Neural cell (in vitro differentiated cells): ENCODE data around the gene HTR7.

Experiments used
- MXI1 ChIP-seq: fragments of 450-650 bp; conservative IDR thresholded peaks from 2 replicates; pipeline ENCODE4 v1.6.1; 2014; ENCODE audit warnings: antibody characterized with exemption, mild to moderate bottlenecking; ENCODE audit not compliant: poor library complexity, severe bottlenecking
- POLR2AphosphoS5 ChIP-seq: IDR thresholded peaks from 2 replicates; pipeline ENCODE4 v1.6.1; 2012
- RAD21 ChIP-seq: fragments of 450-650 bp; conservative IDR thresholded peaks from 2 replicates; pipeline ENCODE4 v1.6.1; 2014; ENCODE audit warnings: antibody characterized with exemption, mild to moderate bottlenecking, moderate library complexity
- TF ChIP-seq, protein P1 (sequence below): fragments of 450-650 bp; IDR thresholded peaks from 2 replicates; pipeline ENCODE4 v1.5.1; 2014; ENCODE audit warnings: antibody characterized with exemption, mild to moderate bottlenecking, moderate library complexity; ENCODE audit not compliant: poor library complexity, severe bottlenecking

DNA sequence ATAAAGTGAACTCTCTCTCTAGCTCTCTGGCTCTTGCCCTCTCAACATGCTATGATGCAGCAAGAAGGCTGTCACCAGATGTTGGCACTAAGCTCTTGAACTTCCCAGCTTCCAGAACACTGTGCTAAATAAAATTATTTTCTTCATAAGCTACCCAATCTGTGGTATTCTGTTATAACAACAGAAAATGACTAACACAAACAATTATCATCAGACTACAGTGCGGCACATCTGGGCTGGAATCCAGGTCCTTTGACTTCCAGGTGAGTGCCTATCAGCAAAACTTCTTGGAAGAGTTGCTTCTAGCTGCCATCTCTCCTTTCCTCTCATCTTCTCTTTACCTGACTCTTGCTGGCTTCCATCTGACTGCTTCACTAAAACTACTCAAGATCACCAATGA lies 20.4 kb downstream of the HTR7 start:
- TF ChIP-seq, protein P1, sequence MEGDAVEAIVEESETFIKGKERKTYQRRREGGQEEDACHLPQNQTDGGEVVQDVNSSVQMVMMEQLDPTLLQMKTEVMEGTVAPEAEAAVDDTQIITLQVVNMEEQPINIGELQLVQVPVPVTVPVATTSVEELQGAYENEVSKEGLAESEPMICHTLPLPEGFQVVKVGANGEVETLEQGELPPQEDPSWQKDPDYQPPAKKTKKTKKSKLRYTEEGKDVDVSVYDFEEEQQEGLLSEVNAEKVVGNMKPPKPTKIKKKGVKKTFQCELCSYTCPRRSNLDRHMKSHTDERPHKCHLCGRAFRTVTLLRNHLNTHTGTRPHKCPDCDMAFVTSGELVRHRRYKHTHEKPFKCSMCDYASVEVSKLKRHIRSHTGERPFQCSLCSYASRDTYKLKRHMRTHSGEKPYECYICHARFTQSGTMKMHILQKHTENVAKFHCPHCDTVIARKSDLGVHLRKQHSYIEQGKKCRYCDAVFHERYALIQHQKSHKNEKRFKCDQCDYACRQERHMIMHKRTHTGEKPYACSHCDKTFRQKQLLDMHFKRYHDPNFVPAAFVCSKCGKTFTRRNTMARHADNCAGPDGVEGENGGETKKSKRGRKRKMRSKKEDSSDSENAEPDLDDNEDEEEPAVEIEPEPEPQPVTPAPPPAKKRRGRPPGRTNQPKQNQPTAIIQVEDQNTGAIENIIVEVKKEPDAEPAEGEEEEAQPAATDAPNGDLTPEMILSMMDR = no peak
- TF ChIP-seq MXI1 = no peak
- no peak for TF ChIP-seq RAD21
- TF ChIP-seq POLR2AphosphoS5 = no peak
